Spleen (tissue), 7 donors: ENCODE results near the gene SLC28A3.

Experiments
- CTCF ChIP-seq, 11 experiments: fragments of 200-600 bp in 7 of 11; fragments of 450-650 bp in 4 of 11; sonication (generic) in 4 of 11; IDR thresholded peaks in 8 of 11; conservative IDR thresholded peaks in 3 of 11; 1 replicate in 7 of 11; 2 replicates in 4 of 11; pipeline versions ENCODE4 v1.4.0 to v1.8.0; 2016 to 2021; ENCODE audit warnings: antibody characterized with exemption in 11 of 11, inconsistent platforms in 4 of 11, mild to moderate bottlenecking in 1 of 11
- POLR2AphosphoS5 ChIP-seq, 3 donors: sonication (generic); formaldehyde crosslinking; IDR thresholded peaks; one replicate each; pipeline ENCODE4 v1.5.1; 2017; ENCODE audit warnings: antibody characterized with exemption in 3 of 3
- donor health status: DM: no; HTN: no; CAD: no; lungs with moderate emphysema.
- donor health status: DM: no; HTN: no; CAD: no.
- donor health status: DM: no; HTN: no; CAD: no.

- TF ChIP-seq POLR2AphosphoS5 (IDR thresholded peaks at IDR 0.05) (no peak), CTCF (IDR thresholded peaks at IDR 0.05 in 8 of 11, conservative IDR thresholded peaks at IDR 0.05 in 3 of 11) (no peak)
These were observed 43.3 kb downstream of the SLC28A3 start for GRCh38 chr9:84297162-84297821.
